Lung (tissue), 12 donors: ENCODE results near the gene GUF1. TPM values are rescaled to one million over a fixed set of nuclear protein-coding genes. Genes with fewer than 3 reads are reported as not detected.

Source experiments
- ATAC-seq: fragments of 200-7000 bp; cut with Tn5 transposase; one replicate; pipeline ENCODE4 v1.9.1; 2020; ENCODE audit warnings: moderate number of reproducible peaks; ENCODE audit not compliant: insufficient read depth, low FRiP score
- DNase-seq, 3 donors: peaks; one replicate each; pipeline ENCODE4 v3.0.0-alpha.2; 2013 to 2017
- H3K27ac ChIP-seq, 2 donors: one replicate each; pipeline ENCODE4 v1.5.1; 2013; ENCODE audit warnings: mild to moderate bottlenecking in 2 of 2, moderate library complexity in 2 of 2, control low read depth in 1 of 2, inconsistent platforms in 1 of 2, low read depth in 1 of 2, low read length in 1 of 2
- H3K27me3 ChIP-seq, 3 donors: one replicate each; pipeline ENCODE4 v1.5.1; 2013; ENCODE audit warnings: low read length in 2 of 3; ENCODE audit not compliant: control insufficient read depth in 3 of 3, insufficient read depth in 3 of 3
- H3K36me3 ChIP-seq, 4 donors: one replicate each; pipeline ENCODE4 v1.5.1; 2013; ENCODE audit warnings: low read length in 4 of 4, mild to moderate bottlenecking in 1 of 4, moderate library complexity in 1 of 4; ENCODE audit not compliant: control insufficient read depth in 4 of 4, insufficient read depth in 4 of 4
- H3K4me1 ChIP-seq, 5 donors: one replicate each; pipeline ENCODE4 v1.5.1; 2013; ENCODE audit warnings: low read length in 5 of 5, mild to moderate bottlenecking in 2 of 5, moderate library complexity in 1 of 5; ENCODE audit not compliant: control insufficient read depth in 5 of 5, insufficient read depth in 5 of 5
- H3K4me3 ChIP-seq: one replicate; pipeline ENCODE4 v1.5.1; 2013; ENCODE audit warnings: mild to moderate bottlenecking, control low read depth, moderate library complexity
- H3K9ac ChIP-seq, 2 donors: one replicate each; pipeline ENCODE4 v1.5.1; 2013; ENCODE audit warnings: low read length in 2 of 2, control low read depth in 1 of 2; ENCODE audit not compliant: insufficient read depth in 1 of 2
- H3K9me3 ChIP-seq, 4 donors: one replicate each; pipeline ENCODE4 v1.5.1; 2013; ENCODE audit warnings: low read length in 3 of 4, mild to moderate bottlenecking in 1 of 4, moderate library complexity in 1 of 4; ENCODE audit not compliant: control insufficient read depth in 4 of 4, insufficient read depth in 3 of 4
- WGBS, 2 donors: extraction: QIAGEN DNeasy Blood & Tissue Kit; methylation state at CpG; one replicate each; pipeline ENCODE4 v1.1.7; 2013; 5-methylcytosine and 5-hydroxymethylcytosine counted together
- polyA plus RNA-seq, 2 donors: library from polyadenylated mRNA; stranded (reverse); fragments of 200-250 nt; gene quantifications; one replicate each; pipeline ENCODE4 v1.2.1, GENCODE V29; 2013
- total RNA-seq, 2 donors: library from RNA; depleted of rRNA in 1 of 2; stranded (reverse); fragments of >200 nt in 1 of 2; gene quantifications; one replicate each; pipeline ENCODE4 v1.2.1, GENCODE V29; 2014 to 2021
- TF ChIP-seq, protein P1 (sequence below): IDR thresholded peaks from 2 replicates; pipeline ENCODE4 v1.5.1; 2012; ENCODE audit warnings: mild to moderate bottlenecking; ENCODE audit errors: control extremely low read depth, extremely low read depth
- donor health status: control.
- donor health status: control.
- donor health status: Bipolar disorder and iron deficiency.
- donor health status: healthy.
- donor health status: DM: yes; HTN: yes; CAD: no.

The GUF1 gene
- total and polyA plus RNA-seq, 4 donors = 9.2 to 27.4 (median 17.2) TPM

DNA sequence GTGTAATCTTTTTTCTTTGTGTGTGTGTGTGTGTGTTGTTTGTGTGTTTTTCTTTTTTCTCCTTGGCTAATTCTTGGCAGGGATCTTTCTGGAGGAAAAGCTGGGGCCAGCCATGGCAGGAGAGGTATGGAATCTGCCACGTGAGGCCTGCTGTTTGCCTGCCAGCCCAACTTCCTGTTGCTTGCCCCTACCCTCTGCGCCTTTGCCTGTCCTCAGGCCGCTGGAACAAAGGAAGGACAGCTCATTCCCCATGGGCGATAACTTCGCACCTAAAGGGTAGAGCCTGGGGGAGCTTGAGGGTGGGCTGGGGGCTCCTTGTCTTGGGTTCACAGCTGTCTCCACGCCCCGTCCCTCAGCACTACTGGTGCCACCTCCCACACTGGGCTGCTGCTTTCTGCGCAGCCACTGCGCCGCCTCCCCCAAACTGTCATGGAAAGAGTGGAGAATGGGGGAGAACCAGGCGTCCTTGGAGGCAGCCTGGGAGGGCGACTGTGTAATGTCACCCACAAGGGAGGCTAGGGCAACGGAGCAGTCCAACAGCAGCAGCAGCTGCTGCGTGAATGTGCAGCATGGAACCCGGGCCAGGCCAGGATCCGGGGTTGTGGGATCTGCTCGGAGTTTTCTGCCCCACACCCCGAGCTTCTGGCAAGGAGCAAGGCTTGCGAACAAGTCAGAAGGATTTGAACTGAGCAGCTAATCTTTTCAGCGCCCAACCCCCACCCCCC lies 14.5 kb upstream of the GUF1 start:
- WGBS, 2 donors = 88 to 91% methylated on average over 20 of the region's 20 CpGs

GRCh38 chr4:44668526-44668925 lies 9.7 kb upstream of the GUF1 start:
- TF ChIP-seq, protein P1, sequence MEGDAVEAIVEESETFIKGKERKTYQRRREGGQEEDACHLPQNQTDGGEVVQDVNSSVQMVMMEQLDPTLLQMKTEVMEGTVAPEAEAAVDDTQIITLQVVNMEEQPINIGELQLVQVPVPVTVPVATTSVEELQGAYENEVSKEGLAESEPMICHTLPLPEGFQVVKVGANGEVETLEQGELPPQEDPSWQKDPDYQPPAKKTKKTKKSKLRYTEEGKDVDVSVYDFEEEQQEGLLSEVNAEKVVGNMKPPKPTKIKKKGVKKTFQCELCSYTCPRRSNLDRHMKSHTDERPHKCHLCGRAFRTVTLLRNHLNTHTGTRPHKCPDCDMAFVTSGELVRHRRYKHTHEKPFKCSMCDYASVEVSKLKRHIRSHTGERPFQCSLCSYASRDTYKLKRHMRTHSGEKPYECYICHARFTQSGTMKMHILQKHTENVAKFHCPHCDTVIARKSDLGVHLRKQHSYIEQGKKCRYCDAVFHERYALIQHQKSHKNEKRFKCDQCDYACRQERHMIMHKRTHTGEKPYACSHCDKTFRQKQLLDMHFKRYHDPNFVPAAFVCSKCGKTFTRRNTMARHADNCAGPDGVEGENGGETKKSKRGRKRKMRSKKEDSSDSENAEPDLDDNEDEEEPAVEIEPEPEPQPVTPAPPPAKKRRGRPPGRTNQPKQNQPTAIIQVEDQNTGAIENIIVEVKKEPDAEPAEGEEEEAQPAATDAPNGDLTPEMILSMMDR = no peak
- H3K27ac ChIP-seq = no peak overlapping the region
- no peaks in the 10 kb centered on the region for H3K27me3 ChIP-seq
- H3K9ac ChIP-seq = no peak overlapping the region
- ATAC-seq = no peak
- no peaks in the 10 kb centered on the region for H3K4me1 ChIP-seq
- DNase-seq = no peak
- H3K36me3 ChIP-seq = no peaks in the 10 kb centered on the region
- H3K4me3 ChIP-seq = no peak overlapping the region
- no peaks in the 10 kb centered on the region for H3K9me3 ChIP-seq
- 40 to 61% methylated on average over 2 of the region's 2 CpGs for WGBS, 2 donors

More for the DNA sequence above, 14.5 kb upstream of the GUF1 start:
- Histone ChIP-seq H3K27ac (no peak overlapping the region), H3K4me1 (no peaks in the 10 kb centered on the region), H3K27me3 (no peaks in the 10 kb centered on the region), H3K4me3 (no peak overlapping the region), H3K9ac (no peak overlapping the region), H3K36me3 (no peaks in the 10 kb centered on the region), H3K9me3 (no peaks in the 10 kb centered on the region)
- no peak for ATAC-seq
- no peak for DNase-seq
- TF ChIP-seq, protein P1 = no peak

GRCh38 chr4:44670506-44671199 lies 7.6 kb upstream of the GUF1 start:
- Histone ChIP-seq H3K27ac (no peak overlapping the region), H3K9ac (no peak overlapping the region), H3K4me3 (no peak overlapping the region), H3K9me3 (no peaks in the 10 kb centered on the region), H3K36me3 (no peaks in the 10 kb centered on the region), H3K27me3 (no peaks in the 10 kb centered on the region), H3K4me1 (no peaks in the 10 kb centered on the region)
- TF ChIP-seq, protein P1 = no peak
- 71 to 79% methylated on average over 4 of the region's 4 CpGs for WGBS, 2 donors
- no peak for DNase-seq
- ATAC-seq = no peak
